Activated CD4-positive, CD25-positive, alpha-beta regulatory T cell (primary cell): ENCODE data around the gene COL23A1.
"Not testable (repeated sequence)": the region's sequence is repeated elsewhere in the genome, so short reads cannot be mapped to it uniquely, and the experiment has no call there.

Experiments used
- DNase-seq, 4 experiments: peaks; one replicate each; lab custom pipeline; 2025; lab: John Stamatoyannopoulos, UW

COL23A1 gene

DNA sequence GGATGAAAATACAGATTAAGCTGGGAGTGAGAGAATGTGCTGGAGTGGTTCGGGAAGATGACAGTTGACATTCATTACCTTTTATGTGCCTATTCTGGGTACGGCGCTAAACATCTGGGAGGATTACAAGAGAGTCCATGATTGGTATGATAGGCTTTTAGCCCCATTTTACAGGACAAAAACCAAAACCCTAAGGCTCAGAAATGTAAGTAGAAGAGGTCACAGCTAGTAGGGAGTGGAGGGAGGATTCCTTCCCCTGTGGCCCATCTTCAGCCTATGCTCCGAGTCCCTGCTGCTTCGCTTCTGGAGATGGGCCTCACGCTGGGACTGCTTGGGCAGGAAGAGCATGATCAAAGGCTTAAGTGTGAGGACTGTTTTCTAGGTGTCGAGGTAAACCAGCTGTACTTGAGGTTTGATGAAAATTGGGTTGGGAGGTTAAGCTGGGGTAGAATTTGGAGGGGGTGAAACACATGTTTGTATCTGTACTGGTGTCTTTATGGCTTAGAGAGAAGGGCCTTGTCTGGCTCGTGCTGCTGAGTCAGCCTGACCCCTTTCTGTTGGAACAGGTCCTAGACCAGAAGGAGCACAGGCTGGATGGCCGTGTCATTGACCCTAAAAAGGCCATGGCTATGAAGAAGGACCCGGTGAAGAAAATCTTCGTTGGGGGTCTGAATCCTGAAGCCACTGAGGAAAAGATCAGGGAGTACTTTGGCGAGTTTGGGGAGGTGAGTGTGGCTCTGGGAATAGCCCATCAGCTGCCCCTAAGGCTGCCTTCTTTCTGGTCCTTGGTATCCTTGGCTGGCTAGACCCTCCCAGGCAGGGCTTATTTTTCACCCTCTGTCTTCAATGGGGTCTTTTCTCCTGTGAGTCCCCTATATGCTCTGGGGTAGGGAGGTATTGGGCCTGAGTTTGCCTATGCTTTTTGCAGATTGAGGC, 383.8 kb downstream of the COL23A1 start:
- DNase-seq, result no peak

DNA sequence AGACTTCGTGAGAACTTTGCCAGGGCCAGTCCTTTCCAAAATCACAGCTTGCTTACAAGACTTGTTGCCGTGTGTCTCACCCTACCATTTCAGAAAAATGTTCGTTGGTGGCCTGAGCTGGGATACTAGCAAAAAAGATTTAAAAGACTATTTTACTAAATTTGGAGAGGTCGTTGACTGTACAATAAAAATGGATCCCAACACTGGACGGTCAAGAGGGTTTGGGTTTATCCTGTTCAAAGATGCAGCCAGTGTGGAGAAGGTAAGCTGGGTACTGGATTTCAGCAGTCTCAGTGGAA, 384.5 kb downstream of the COL23A1 start:
- DNase-seq, result no peak

DNA sequence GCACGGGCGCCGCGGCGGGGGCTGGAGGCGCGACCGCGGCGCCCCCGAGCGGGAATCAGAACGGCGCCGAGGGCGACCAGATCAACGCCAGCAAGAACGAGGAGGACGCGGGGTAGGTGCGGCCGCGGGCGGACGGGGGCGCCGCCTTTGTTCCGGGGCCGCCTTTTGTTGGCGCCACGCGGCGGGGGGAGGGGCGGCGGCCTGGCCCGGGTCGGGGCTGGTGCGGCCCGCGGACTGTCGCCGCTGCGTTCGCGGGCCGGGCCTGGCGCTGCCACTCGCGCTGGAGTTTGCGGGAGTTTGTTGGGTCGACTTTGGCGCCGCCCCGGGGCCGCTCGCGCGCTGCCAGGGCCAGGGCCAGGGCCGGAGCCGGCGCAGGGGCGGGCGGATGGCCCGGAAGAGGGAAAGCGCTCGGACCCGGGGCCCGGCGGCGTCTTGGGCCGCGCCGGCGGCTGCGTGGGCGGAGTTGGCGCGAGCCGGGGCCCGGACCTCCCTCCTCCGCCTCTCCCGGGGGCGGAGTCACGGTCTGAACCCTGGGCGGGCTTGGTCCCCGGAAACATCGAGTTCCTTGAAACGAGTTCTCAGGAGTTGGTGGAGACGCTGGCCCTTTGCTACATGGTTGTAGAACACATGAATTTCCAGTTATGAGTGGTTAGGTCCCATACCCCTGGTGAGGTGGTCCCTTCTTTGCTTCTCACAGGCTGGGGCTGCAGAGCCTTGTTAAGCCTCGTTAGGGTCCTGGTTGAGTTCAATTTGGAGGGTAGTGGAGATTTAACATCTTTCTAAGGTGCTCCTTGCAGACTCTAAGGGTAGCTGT, 385.1 kb downstream of the COL23A1 start:
- peak; percentile 43 to 49 (median 44) for DNase-seq

DNA sequence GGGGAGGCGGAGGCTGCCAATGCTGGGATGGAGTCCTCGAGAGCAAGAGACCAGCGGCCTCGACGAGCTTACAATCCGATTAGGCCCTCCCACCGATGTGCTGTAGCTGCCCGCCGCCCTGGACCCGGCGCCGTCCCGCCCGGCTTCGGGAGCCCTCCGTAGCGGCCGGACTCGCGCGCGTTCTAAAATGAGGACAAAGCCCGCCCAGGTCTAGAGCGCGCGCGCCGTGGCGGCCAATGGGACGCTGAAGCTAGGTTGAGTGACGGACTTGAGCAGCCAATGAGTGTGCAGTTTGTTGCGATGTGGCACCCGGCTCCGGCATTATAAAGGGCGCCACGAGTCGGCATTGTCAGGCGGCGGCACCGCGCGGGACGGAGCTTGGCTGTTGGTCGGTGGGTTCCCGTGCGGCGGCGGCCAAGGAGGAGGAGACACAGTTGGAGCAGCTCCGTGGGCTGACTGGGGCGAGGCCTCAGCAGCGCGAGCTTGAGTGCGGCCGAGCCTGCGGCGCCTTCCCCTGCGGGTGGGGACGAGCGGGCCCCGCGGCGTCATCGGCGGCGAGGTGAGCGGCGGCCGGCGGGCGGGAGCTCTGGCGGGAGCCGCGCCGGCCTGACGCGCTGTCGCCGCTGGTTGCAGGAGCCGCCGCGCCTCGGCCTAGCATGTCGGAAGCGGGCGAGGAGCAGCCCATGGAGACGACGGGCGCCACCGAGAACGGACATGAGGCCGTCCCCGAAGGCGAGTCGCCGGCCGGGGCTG, 385.8 kb downstream of the COL23A1 start, which contains the start of gene HNRNPAB:
Gene HNRNPAB (plus strand): TSS at position 352 of the 753 bp plus-strand sequence. CDS start 305 bp downstream, at position 657.
- DNase-seq, result peak; percentile 86 to 92 (median 88)

DNA sequence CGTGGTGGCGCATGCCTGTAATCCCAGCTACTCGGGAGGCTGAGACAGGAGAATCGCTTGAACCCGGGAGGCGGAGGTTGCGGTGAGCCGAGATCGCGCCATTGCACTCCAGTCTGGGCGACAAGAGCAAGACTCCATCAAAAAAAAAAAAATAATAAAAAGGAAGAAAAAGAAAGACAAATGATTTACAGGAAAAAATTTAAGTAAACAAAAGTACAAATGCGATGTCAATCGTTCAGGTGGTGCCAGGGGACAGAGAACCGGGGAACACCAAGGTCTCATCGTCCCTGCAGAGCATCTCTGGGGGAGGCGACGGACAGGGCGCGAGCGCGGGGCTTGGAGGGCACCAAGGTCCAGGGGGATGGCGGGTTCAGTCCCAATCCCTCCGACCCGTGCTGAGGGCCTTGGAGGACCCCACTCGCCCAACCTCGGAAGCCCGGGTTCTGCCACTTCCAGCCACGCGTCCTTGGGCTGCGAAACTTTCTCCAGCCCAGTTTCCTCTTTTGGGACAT, 386.5 kb downstream of the COL23A1 start:
- peak in 1 of 4 experiments; percentile 29 for DNase-seq

DNA sequence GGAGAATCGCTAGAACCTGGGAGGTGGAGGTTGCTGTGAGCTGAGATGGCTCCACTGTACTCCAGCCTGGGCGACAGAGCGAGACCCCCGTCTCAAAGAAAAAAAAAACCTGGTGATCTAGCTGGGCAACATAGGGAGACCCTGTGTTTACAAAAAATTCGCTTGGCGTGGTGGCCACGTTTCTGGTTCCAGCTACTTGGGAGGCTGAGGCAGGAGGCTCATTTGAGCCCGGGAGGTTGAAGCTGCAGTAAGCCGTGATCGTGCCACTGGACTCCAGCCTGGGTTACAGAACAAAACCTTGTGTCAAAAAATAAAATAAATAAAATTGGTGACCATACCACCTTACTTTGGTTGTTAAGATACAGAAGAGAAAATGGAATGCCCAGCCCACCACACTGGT, 387.7 kb downstream of the COL23A1 start:
- DNase-seq, result no peak

DNA sequence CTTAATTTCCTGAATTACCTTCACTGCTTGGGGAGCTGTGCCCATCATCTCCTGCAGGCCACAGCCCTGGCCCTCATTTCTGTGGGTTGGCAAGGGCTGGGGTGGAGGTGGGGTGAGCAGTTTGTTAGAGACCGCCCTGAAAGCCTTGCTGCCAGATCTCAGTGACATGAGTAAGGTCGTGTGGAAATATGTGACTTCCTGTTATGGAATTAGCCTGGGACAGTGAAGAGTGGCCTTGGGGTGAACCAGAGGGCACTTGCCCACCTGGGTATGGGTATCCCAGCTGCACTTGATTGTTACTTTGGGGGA, 388.3 kb downstream of the COL23A1 start:
- no peak for DNase-seq

DNA sequence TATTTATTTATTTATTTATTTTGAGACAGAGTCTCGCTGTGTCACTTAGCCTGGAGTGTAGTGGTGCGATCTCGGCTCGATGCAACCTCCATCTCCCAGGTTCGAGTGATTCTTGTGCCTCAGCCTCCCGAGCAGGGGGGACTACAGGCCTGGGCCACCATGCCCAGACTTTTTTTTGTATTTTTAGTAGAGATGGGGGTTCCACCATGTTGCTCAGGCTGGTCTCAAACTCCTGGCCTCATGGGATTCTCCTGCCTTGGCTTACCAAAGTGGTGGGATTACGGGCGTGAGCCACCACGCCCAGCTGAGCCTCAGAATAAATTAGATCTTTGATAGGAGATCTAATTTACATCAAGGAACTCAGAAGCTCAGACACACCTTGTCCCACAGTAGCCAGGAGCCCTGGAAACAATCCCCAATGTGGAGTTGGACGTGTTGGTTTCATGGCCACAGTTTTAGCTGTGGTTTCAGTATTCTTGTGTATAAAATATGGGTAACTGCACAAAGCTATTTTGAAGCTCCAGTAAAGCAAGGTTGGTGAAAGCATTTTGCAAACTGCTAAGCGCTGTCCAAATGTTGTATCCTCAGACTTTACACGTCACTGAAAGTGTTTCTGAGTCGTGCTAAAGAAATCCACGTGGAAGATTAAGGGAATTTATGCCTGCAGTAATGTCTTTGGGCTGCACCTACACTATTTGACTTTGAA, 388.8 kb downstream of the COL23A1 start:
- no peak for DNase-seq

DNA sequence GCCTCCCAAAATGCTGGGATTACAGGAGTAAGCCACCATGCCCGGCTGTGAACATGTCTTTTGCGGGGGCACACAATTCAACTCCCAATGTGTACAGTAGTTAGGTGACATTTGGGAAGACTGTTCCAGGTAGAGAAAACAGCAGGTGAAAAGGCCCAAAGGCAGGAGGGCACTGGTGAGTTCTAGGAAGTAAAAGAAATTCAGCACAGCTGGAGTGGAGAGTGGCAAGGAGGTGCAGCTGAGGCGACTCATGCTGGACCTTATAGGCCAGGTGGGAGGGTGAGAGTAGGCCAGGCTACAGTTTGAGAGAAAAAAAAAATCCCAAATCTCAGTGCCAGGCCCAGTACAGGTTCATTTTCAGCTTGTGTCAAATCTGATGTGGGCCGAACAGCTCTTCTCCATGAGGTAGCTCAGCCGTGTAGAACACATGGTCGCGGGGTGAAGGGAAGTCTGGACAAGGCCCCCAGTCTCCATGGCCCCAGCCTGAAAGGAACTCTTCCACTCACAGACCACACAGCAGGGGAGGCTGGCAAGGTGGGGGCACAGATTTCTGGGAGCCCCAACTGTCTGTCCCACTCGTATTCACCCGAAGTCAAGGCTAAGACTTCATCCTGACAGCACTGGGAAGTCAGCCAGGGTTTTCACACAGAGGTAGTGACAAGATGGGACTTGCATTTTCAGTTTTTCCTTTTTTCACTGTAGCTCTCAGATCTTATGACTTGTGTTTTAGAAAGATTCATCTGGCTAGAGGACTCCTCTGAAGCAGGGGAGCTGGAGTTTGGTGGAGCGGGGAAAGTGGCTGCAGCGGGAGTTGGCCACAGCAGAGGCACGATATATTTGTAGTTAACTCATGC, 390.4 kb downstream of the COL23A1 start:
- no peak for DNase-seq

DNA sequence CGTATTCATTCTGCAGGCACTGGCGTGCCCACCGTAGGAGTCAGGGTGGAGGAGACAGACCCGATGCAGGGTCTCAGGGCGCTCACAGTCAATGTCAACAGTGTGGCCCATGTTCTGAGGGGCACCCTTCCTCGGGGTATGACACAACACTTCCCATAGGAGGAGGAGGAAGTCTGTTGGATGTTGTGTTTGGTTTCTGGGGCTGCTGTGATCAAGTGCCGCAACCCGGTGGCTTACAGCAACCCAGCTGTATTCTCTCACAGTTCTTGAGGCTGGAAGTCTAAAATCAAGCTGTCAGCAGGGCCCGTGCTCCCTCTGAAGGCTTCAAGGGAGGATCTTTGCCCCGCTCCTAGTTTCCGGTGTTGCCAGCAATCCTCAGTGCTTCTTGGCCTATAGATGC, 391.5 kb downstream of the COL23A1 start:
- no peak for DNase-seq

DNA sequence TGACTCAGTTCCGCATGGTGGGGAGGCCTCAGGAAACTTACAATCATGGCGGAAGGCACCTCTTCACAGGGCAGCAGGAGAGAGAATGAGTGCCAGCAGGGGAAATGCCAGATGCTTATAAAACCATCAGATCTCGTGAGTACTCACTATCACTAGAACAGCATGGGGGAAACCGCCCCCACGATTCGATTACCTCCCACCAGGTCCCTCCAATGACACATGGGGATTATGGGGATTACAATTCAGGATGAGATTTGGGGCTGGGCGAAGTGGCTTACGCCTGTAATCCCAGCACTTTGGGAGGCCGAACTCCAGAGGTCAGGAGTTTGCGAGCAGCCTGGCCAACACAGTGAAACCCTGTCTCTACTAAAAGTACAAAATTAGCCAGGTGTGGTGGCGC, 392.0 kb downstream of the COL23A1 start:
- DNase-seq, result not testable (repeated sequence)

DNA sequence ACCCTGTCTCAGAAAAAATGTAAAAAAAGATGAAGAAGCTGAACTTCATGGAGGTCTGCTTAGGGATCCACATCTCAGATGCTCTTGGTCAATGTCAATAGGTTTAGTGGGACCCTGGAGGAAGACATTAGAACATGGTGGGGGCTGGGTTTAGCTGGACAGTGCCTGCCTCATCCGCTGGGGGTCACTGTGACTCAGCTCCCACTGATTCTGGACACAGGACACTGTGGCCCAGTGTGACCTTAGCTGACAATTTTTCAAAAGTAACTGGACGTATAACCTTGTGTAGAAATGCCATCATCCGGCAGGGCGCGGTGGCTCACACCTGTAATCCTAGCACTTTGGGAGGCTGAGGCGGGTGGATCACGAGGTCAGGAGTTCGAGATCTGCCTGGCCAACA, 393.2 kb downstream of the COL23A1 start:
- DNase-seq, result no peak

DNA sequence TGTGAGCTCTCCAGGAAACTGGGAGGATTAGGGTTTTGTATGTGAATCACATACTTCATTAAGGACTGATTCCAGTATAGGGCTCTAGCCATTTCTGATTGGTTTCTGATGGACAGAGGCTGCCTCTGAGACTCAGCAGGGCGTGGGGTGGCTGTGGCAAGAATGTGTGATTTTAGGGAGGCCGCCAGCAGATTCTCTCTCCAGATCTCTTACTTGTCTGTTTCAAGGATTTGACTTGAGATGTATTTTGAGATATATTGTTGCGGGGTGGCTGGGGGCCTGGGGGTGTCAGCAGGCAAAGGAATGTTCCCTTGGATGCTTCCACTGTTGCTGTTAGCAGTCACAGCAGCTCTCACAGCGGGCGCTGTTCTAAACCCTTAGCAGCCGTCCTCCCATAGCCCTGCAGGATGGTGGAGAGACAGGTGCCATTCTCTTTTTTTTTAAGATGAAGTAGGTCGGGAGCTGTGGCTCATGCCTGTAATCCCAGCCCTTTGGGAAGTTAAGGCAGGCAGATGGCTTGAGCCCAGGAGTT, 393.8 kb downstream of the COL23A1 start:
- no peak for DNase-seq

DNA sequence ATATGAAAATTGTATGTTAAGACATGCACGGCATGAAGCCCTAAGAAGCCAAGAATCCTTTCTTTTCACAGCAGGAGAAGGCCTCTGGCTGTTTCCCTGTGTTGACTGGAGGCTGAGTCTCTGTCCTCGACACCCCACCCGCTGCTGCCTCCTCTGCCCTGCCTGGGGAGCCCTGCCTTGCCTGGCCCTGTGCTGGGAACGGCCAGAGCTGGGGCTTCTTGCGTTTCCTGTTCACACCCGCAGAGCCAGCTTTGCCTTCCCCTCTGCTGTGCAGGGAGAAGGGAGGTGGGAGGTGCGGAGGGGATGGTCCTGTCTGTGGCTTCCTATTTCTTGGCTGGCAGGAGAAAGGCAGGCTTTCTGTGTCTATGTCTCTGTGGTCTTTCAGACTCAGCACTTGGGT, 396.2 kb downstream of the COL23A1 start:
- DNase-seq, result no peak

DNA sequence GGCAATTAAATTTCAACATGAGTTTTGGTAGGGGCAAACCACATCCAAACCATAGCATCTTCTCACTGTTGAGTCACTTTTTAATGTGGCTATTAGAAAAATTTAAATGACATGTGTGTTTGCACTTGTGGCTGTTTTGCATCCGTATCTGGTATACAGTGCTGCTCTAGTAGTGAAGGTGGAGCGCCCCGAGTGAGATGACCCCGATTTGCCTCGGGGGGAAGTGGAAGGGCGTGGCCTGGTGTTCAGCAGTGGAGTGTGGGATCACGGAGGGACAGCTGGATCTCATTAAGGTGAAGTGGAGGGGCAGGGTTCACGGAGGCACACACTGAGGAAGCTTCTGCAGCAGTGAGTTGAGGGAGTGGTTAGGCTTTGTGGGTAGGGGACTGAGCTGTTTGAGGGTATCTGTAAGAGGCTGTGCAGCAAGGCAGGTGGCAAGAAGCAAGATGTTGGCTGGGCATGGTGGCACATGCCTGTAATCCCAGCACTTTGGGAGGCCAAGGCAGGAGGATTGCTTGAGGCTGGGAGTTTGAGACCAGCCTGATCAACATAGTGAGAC, 396.9 kb downstream of the COL23A1 start:
- no peak for DNase-seq

DNA sequence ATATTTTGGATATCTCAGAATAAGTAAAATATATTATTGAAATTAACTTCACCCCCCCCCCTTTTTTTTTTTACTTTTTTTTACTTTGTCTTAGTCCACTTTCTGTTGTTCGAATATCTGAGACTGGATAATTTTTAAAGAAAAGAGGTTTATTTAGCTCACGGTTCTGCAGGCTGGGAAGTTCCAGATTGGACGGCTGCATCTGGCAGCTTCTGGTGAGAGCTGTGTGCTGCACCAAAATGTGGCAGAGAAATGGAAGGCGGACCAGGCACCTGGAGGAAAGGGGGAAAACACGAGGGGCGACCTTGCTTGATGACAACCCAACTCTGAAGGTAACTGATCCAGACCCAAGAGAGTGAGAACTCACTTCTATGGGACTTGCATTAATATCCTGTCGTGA, 397.4 kb downstream of the COL23A1 start:
- DNase-seq, result no peak

DNA sequence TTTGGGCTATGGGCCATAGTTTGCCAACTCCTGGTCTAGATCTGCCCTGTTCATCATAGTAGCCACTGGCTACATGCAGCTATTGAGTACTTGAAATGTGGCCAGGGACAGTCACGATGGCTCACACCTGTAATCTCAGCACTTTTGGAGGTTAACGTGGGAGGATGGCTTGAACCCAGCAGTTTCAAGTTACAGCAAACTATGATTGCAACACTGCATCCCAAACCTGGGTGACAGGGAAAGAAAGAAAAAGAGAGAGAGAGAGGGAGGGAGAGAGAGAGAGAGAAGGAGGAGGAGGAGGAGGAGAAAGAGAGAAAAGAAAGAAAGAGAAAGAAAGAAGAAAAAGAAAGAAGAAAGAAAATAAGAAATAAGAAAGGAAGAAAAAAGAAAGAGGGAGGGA, 397.9 kb downstream of the COL23A1 start:
- no peak for DNase-seq

DNA sequence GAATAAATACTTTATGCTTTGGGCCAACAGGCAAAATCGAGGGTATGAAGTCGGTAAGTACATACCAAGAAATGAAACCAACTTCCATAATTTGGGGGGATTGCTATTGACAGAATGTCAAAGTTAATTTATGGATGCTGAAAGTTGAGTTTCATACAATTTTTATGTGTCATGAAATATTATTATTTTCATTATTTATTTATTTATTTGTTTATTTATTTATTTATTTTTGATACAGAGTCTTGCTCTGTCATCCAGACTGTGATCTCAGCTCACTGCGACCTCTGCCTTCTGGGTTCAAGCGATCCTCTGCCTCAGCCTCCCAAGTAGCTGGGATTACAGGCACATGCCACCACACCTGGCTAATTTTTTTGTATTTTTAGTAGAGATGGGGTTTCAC, 398.5 kb downstream of the COL23A1 start:
- DNase-seq, result no peak

DNA sequence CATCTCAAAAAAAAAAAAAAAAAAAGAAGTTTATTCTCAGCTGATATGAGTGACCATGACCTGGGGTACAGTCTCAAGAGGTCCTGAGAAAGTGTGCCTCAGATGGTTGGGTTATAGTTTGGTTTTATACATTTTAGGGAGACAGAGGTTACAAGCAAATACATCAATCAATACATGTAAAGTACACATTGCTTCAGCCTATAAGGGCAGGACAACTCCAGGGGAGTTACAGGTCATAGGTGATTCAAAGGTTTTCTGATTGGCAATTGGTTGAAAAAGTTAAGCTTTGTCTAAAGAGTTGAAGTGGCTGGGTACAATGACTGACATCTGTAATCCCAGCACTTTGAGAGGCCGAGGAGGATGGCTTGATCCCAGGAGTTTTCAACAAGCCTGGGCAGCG, 400.8 kb downstream of the COL23A1 start:
- no peak for DNase-seq
